HEK293 (cell line): ENCODE measurements around the gene ADAMTS17.

Experiments used
- CTCF ChIA-PET: fragments of 350-600 bp; formaldehyde crosslinking; extraction: SDS; loops from one replicate; lab custom pipeline; 2021; ENCODE audit warnings: antibody characterized with exemption; lab: Yijun Ruan, JAX
- POLR2A ChIA-PET: fragments of 300-600 bp; formaldehyde crosslinking; extraction: SDS; loops from one replicate; lab custom pipeline; 2020; ENCODE audit warnings: antibody characterized with exemption, inconsistent platforms; lab: Yijun Ruan, JAX
- H3K27ac ChIP-seq: fragments of 200-500 bp; sonication (Bioruptor generic); 2 replicates; pipeline ENCODE4 v1.5.1; 2014; ENCODE audit warnings: low read depth, low read length, control low read depth, inconsistent platforms; ENCODE audit errors: extremely low read depth
- H3K36me3 ChIP-seq, 2 experiments: fragments of 200-500 bp in 1 of 2; sonication (Bioruptor generic) in 1 of 2; 1 replicate in 1 of 2; 2 replicates in 1 of 2; pipeline ENCODE4 v1.5.1; 2014 to 2017; ENCODE audit warnings: inconsistent platforms in 2 of 2, low read length in 2 of 2; ENCODE audit not compliant: control insufficient read depth in 2 of 2, insufficient read depth in 1 of 2
- H3K4me1 ChIP-seq: fragments of 200-500 bp; sonication (Bioruptor generic); 2 replicates; pipeline ENCODE4 v1.5.1; 2014; ENCODE audit warnings: mild to moderate bottlenecking, low read length, inconsistent platforms; ENCODE audit not compliant: control insufficient read depth, insufficient read depth
- H3K4me3 ChIP-seq: 2 replicates; pipeline ENCODE4 v1.5.1; 2011; ENCODE audit warnings: low read depth, mild to moderate bottlenecking, control low read depth, low read length, moderate library complexity
- H3K9me3 ChIP-seq: fragments of 200-500 bp; sonication (Bioruptor generic); 2 replicates; pipeline ENCODE4 v1.5.1; 2014; ENCODE audit warnings: low read depth, low read length, inconsistent platforms; ENCODE audit not compliant: control insufficient read depth, insufficient read depth
- GLIS2 ChIP-seq: fragments of 450-650 bp; formaldehyde crosslinking; IDR thresholded peaks from 2 replicates; pipeline ENCODE4 v1.5.1; 2016; ENCODE audit warnings: missing biosample characterization, missing genetic modification characterization
- MEIS1 ChIP-seq: sonication (generic); formaldehyde crosslinking; IDR thresholded peaks from 2 replicates; pipeline ENCODE4 v1.8.1; 2022; ENCODE audit warnings: missing genetic modification reagents, mild to moderate bottlenecking, borderline replicate concordance
- MZF1 ChIP-seq: fragments of 450-650 bp; formaldehyde crosslinking; IDR thresholded peaks from 2 replicates; pipeline ENCODE4 v1.5.1; 2017; ENCODE audit warnings: missing biosample characterization, missing genetic modification characterization, borderline replicate concordance
- WT1 ChIP-seq: fragments of 450-650 bp; formaldehyde crosslinking; IDR thresholded peaks from 2 replicates; pipeline ENCODE4 v1.5.1; 2016; ENCODE audit warnings: missing biosample characterization, missing genetic modification characterization
- ZBTB20 ChIP-seq: fragments of 450-650 bp; formaldehyde crosslinking; IDR thresholded peaks from 2 replicates; pipeline ENCODE4 v1.5.1; 2016; ENCODE audit warnings: missing biosample characterization, missing genetic modification characterization
- ZBTB7A ChIP-seq: fragments of 450-650 bp; formaldehyde crosslinking; IDR thresholded peaks from 2 replicates; pipeline ENCODE4 v1.5.1; 2016; ENCODE audit warnings: low read depth, missing biosample characterization, missing genetic modification characterization
- ZNF132 ChIP-seq: fragments of 450-650 bp; formaldehyde crosslinking; IDR thresholded peaks from 2 replicates; pipeline ENCODE4 v1.5.1; 2017; ENCODE audit warnings: missing biosample characterization, missing genetic modification characterization, borderline replicate concordance
- ZNF133 ChIP-seq: fragments of 450-650 bp; formaldehyde crosslinking; IDR thresholded peaks from 2 replicates; pipeline ENCODE4 v1.5.1; 2016; ENCODE audit warnings: missing biosample characterization, missing genetic modification characterization
- ZNF146 ChIP-seq: fragments of 450-650 bp; formaldehyde crosslinking; IDR thresholded peaks from 2 replicates; pipeline ENCODE4 v1.5.1; 2016; ENCODE audit warnings: missing biosample characterization, missing genetic modification characterization
- ZNF155 ChIP-seq: fragments of 450-650 bp; formaldehyde crosslinking; IDR thresholded peaks from 2 replicates; pipeline ENCODE4 v1.5.1; 2016; ENCODE audit warnings: missing biosample characterization, missing genetic modification characterization
- ZNF157 ChIP-seq: fragments of 450-650 bp; formaldehyde crosslinking; IDR thresholded peaks from 2 replicates; pipeline ENCODE4 v1.5.1; 2016; ENCODE audit warnings: missing biosample characterization, missing genetic modification characterization
- ZNF202 ChIP-seq: fragments of 450-650 bp; formaldehyde crosslinking; IDR thresholded peaks from 2 replicates; pipeline ENCODE4 v1.5.1; 2016; ENCODE audit warnings: missing biosample characterization, missing genetic modification characterization, borderline replicate concordance
- ZNF211 ChIP-seq: fragments of 450-650 bp; formaldehyde crosslinking; IDR thresholded peaks from 2 replicates; pipeline ENCODE4 v1.5.1; 2016; ENCODE audit warnings: low read depth, missing biosample characterization, missing genetic modification characterization
- ZNF239 ChIP-seq: fragments of 450-650 bp; formaldehyde crosslinking; IDR thresholded peaks from 2 replicates; pipeline ENCODE4 v1.5.1; 2016; ENCODE audit warnings: missing biosample characterization, missing genetic modification characterization
- ZNF354C ChIP-seq: fragments of 450-650 bp; formaldehyde crosslinking; IDR thresholded peaks from 2 replicates; pipeline ENCODE4 v1.5.1; 2016; ENCODE audit warnings: missing biosample characterization, missing genetic modification characterization, low read depth, borderline replicate concordance
- ZNF394 ChIP-seq: fragments of 450-650 bp; formaldehyde crosslinking; IDR thresholded peaks from 2 replicates; pipeline ENCODE4 v1.5.1; 2016; ENCODE audit warnings: missing biosample characterization, missing genetic modification characterization, mild to moderate bottlenecking, moderate library complexity, borderline replicate concordance
- ZNF48 ChIP-seq: fragments of 450-650 bp; formaldehyde crosslinking; IDR thresholded peaks from 2 replicates; pipeline ENCODE4 v1.5.1; 2016; ENCODE audit warnings: missing biosample characterization, missing genetic modification characterization
- ZNF514 ChIP-seq: fragments of 450-650 bp; formaldehyde crosslinking; IDR thresholded peaks from 2 replicates; pipeline ENCODE4 v1.5.1; 2016; ENCODE audit warnings: missing biosample characterization, missing genetic modification characterization
- ZNF548 ChIP-seq: fragments of 450-650 bp; formaldehyde crosslinking; IDR thresholded peaks from 2 replicates; pipeline ENCODE4 v1.5.1; 2016; ENCODE audit warnings: missing biosample characterization, missing genetic modification characterization
- ZNF555 ChIP-seq: fragments of 450-650 bp; formaldehyde crosslinking; conservative IDR thresholded peaks from 2 replicates; pipeline ENCODE4 v1.5.1; 2017; ENCODE audit warnings: missing biosample characterization, mild to moderate bottlenecking, missing genetic modification characterization, inconsistent platforms
- ZNF571 ChIP-seq: fragments of 450-650 bp; formaldehyde crosslinking; IDR thresholded peaks from 2 replicates; pipeline ENCODE4 v1.5.0; 2017; ENCODE audit warnings: missing biosample characterization, missing genetic modification characterization
- ZNF629 ChIP-seq: fragments of 450-650 bp; formaldehyde crosslinking; IDR thresholded peaks from 2 replicates; pipeline ENCODE4 v1.5.1; 2017; ENCODE audit warnings: missing biosample characterization, missing genetic modification characterization
- ZNF654 ChIP-seq: fragments of 450-650 bp; formaldehyde crosslinking; IDR thresholded peaks from 2 replicates; pipeline ENCODE4 v1.5.1; 2016; ENCODE audit warnings: low read depth, missing biosample characterization, missing genetic modification characterization
- TF ChIP-seq, protein P1 (sequence below): fragments of 450-650 bp; formaldehyde crosslinking; IDR thresholded peaks from 2 replicates; pipeline ENCODE4 v1.5.1; 2016; ENCODE audit warnings: missing biosample characterization, missing genetic modification characterization
- TF ChIP-seq, protein P2 (sequence below): fragments of 450-650 bp; formaldehyde crosslinking; IDR thresholded peaks from 2 replicates; pipeline ENCODE4 v1.5.1; 2016; ENCODE audit warnings: missing biosample characterization, missing genetic modification characterization
- TF ChIP-seq, protein P3 (sequence below): fragments of 450-650 bp; formaldehyde crosslinking; IDR thresholded peaks from 2 replicates; pipeline ENCODE4 v1.5.1; 2016; ENCODE audit warnings: missing biosample characterization, missing genetic modification characterization
- TF ChIP-seq, protein P4 (sequence below): fragments of 450-650 bp; formaldehyde crosslinking; IDR thresholded peaks from 2 replicates; pipeline ENCODE4 v1.5.1; 2016; ENCODE audit warnings: missing biosample characterization, missing genetic modification characterization

The ADAMTS17 gene

DNA sequence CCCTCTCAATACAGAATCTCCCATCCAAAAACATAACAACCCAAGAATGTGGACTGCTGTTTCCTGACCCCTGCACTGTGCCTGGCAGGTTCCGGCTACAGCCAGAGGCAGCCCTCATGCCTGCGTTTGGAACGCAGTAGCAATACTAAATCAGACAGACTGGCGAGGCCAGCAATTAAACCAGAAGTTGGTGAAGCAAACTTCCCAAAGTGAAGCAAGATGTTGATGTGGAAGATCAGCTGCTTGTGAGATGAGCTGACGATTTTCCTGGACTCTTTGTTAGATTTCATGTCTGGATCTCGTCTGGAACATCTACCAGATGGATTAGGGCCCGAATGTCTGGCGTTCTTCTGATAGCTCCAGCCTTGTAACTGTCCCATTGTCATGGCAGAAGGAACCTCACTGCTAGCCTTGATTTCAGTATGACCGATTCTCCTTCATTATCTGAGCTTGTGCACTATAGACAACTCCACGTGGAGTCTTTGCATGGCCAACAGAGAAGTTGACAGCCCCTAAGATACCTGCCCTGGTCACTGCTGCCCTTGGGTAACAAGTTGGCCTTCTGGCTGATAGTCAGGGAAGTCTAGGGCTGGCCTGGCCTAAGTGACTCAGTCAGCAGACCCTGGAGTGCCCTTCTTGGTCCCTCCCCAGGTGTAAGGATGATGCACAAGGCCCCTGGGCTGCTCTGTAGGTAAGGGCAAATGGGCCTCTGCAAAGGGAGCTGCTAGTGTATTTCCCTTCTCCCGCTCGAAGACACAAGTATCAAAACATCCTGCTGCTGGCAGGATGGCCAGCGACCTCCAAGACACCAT lies 126.5 kb downstream of the ADAMTS17 start:
- Histone ChIP-seq H3K9me3 (no peaks in the 10 kb centered on the region), H3K36me3 (no peaks in the 10 kb centered on the region), H3K4me3 (no peak overlapping the region), H3K27ac (no peak overlapping the region), H3K4me1 (peaks cover 9% of the 10 kb centered on the region; the same call in 1 of the 2 replicates)
- CTCF ChIA-PET, result no interaction called here
- POLR2A ChIA-PET, result no interaction called here
- no peak for TF ChIP-seq ZNF514
- TF ChIP-seq, protein P1, sequence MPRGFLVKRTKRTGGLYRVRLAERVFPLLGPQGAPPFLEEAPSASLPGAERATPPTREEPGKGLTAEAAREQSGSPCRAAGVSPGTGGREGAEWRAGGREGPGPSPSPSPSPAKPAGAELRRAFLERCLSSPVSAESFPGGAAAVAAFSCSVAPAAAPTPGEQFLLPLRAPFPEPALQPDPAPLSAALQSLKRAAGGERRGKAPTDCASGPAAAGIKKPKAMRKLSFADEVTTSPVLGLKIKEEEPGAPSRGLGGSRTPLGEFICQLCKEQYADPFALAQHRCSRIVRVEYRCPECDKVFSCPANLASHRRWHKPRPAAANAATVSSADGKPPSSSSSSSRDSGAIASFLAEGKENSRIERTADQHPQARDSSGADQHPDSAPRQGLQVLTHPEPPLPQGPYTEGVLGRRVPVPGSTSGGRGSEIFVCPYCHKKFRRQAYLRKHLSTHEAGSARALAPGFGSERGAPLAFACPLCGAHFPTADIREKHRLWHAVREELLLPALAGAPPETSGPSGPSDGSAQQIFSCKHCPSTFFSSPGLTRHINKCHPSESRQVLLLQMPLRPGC (tag by site-specific recombination), result no peak
- TF ChIP-seq, protein P2, sequence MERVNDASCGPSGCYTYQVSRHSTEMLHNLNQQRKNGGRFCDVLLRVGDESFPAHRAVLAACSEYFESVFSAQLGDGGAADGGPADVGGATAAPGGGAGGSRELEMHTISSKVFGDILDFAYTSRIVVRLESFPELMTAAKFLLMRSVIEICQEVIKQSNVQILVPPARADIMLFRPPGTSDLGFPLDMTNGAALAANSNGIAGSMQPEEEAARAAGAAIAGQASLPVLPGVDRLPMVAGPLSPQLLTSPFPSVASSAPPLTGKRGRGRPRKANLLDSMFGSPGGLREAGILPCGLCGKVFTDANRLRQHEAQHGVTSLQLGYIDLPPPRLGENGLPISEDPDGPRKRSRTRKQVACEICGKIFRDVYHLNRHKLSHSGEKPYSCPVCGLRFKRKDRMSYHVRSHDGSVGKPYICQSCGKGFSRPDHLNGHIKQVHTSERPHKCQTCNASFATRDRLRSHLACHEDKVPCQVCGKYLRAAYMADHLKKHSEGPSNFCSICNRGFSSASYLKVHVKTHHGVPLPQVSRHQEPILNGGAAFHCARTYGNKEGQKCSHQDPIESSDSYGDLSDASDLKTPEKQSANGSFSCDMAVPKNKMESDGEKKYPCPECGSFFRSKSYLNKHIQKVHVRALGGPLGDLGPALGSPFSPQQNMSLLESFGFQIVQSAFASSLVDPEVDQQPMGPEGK (tag by site-specific recombination), result no peak
- TF ChIP-seq ZNF48 (tag by site-specific recombination), result no peak
- TF ChIP-seq ZNF146, result no peak
- TF ChIP-seq ZNF157 (tag by site-specific recombination), result no peak
- no peak for TF ChIP-seq ZNF394 (tag by site-specific recombination)
- TF ChIP-seq ZBTB20 (tag by site-specific recombination), result no peak
- TF ChIP-seq ZNF555 (tag by site-specific recombination), result no peak
- TF ChIP-seq WT1, result no peak
- no peak for TF ChIP-seq ZNF654 (tag by site-specific recombination)
- TF ChIP-seq, protein P3, sequence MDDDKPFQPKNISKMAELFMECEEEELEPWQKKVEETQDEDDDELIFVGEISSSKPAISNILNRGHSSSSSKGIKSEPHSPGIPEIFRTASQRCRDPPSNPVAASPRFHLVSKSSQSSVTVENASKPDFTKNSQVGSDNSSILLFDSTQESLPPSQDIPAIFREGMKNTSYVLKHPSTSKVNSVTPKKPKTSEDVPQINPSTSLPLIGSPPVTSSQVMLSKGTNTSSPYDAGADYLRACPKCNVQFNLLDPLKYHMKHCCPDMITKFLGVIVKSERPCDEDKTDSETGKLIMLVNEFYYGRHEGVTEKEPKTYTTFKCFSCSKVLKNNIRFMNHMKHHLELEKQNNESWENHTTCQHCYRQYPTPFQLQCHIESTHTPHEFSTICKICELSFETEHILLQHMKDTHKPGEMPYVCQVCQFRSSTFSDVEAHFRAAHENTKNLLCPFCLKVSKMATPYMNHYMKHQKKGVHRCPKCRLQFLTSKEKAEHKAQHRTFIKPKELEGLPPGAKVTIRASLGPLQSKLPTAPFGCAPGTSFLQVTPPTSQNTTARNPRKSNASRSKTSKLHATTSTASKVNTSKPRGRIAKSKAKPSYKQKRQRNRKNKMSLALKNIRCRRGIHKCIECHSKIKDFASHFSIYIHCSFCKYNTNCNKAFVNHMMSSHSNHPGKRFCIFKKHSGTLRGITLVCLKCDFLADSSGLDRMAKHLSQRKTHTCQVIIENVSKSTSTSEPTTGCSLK, result no peak
- TF ChIP-seq ZNF571, result no peak
- TF ChIP-seq MEIS1 (CRISPR knock-in tag), result no peak

- H3K36me3 ChIP-seq, result no peaks in the 10 kb centered on the region
- H3K4me3 ChIP-seq, result no peak overlapping the region
- no peaks in the 10 kb centered on the region for H3K9me3 ChIP-seq
- no peak overlapping the region for H3K27ac ChIP-seq
- peaks cover 9% of the 10 kb centered on the region; the same call in 1 of the 2 replicates for H3K4me1 ChIP-seq
- ChIA-PET CTCF (no interaction called here), POLR2A (no interaction called here)
- TF ChIP-seq ZNF239, result no peak
- no peak for TF ChIP-seq ZNF211 (tag by site-specific recombination)
- TF ChIP-seq, protein P4, sequence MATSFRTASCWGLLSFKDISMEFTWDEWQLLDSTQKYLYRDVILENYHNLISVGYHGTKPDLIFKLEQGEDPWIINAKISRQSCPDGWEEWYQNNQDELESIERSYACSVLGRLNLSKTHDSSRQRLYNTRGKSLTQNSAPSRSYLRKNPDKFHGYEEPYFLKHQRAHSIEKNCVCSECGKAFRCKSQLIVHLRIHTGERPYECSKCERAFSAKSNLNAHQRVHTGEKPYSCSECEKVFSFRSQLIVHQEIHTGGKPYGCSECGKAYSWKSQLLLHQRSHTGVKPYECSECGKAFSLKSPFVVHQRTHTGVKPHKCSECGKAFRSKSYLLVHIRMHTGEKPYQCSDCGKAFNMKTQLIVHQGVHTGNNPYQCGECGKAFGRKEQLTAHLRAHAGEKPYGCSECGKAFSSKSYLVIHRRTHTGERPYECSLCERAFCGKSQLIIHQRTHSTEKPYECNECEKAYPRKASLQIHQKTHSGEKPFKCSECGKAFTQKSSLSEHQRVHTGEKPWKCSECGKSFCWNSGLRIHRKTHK (tag by site-specific recombination), result no peak
- TF ChIP-seq ZNF202 (tag by site-specific recombination), result no peak
- no peak for TF ChIP-seq GLIS2 (tag by site-specific recombination)
- TF ChIP-seq ZNF155, result no peak
- no peak for TF ChIP-seq ZBTB7A (tag by site-specific recombination)
- TF ChIP-seq ZNF548 (tag by site-specific recombination), result no peak
- TF ChIP-seq ZNF629, result no peak
- TF ChIP-seq MZF1 (tag by site-specific recombination), result no peak
- TF ChIP-seq ZNF133, result no peak
- no peak for TF ChIP-seq ZNF354C
- no peak for TF ChIP-seq ZNF132 (tag by site-specific recombination)
These were observed 129.6 kb downstream of the ADAMTS17 start for GRCh38 chr15:100211855-100212850.
